Liver (tissue), 9 donors: ENCODE data around the gene LSR. TPM values are rescaled to one million over a fixed set of nuclear protein-coding genes. Genes with fewer than 3 reads are reported as not detected.

Source experiments
- DNase-seq: peaks from one replicate; pipeline ENCODE4 v3.0.0-alpha.2; 2017; ENCODE audit warnings: low spot score
- H3K27ac ChIP-seq, 2 donors: one replicate each; pipeline ENCODE4 v1.7.0; 2013; ENCODE audit warnings: inconsistent platforms in 2 of 2, low read length in 2 of 2, control low read depth in 1 of 2, low read depth in 1 of 2, mild to moderate bottlenecking in 1 of 2
- H3K27me3 ChIP-seq, 4 donors: one replicate each; pipeline versions ENCODE4 v1.6.1 to v1.7.0; 2013; ENCODE audit warnings: low read length in 3 of 4, inconsistent platforms in 1 of 4, mild to moderate bottlenecking in 1 of 4, moderate library complexity in 1 of 4; ENCODE audit not compliant: control insufficient read depth in 4 of 4, insufficient read depth in 4 of 4
- H3K36me3 ChIP-seq, 4 donors: one replicate each; pipeline versions ENCODE4 v1.6.1 to v1.7.0; 2013; ENCODE audit warnings: low read length in 3 of 4, mild to moderate bottlenecking in 3 of 4, low read depth in 1 of 4, moderate library complexity in 1 of 4; ENCODE audit not compliant: control insufficient read depth in 4 of 4, insufficient read depth in 3 of 4
- H3K4me1 ChIP-seq, 4 donors: one replicate each; pipeline versions ENCODE4 v1.6.1 to v1.7.0; 2013; ENCODE audit warnings: low read length in 3 of 4, mild to moderate bottlenecking in 3 of 4, moderate library complexity in 1 of 4; ENCODE audit not compliant: control insufficient read depth in 4 of 4, insufficient read depth in 4 of 4
- H3K4me3 ChIP-seq, 3 donors: one replicate each; pipeline versions ENCODE4 v1.6.1 to v1.7.0; 2013; ENCODE audit warnings: low read length in 3 of 3, control low read depth in 1 of 3, low read depth in 1 of 3, mild to moderate bottlenecking in 1 of 3
- H3K9ac ChIP-seq, 2 donors: one replicate each; pipeline ENCODE4 v1.7.0; 2013; ENCODE audit warnings: low read length in 2 of 2, mild to moderate bottlenecking in 2 of 2, moderate library complexity in 2 of 2, control low read depth in 1 of 2, low read depth in 1 of 2
- H3K9me3 ChIP-seq, 4 donors: one replicate each; pipeline versions ENCODE4 v1.6.1 to v1.7.0; 2013; ENCODE audit warnings: low read length in 3 of 4; ENCODE audit not compliant: control insufficient read depth in 4 of 4
- CTCF ChIP-seq: fragments of 150-350 bp; IDR thresholded peaks from 2 replicates; pipeline ENCODE4 v1.5.1; 2017; ENCODE audit warnings: improper control_type of control experiment, low read depth, low read length; ENCODE audit not compliant: missing input control
- EGR1 ChIP-seq, 2 donors: IDR thresholded peaks; 2 replicates each; pipeline ENCODE4 v1.6.1; 2016 to 2018; ENCODE audit warnings: antibody characterized with exemption in 2 of 2, low read depth in 2 of 2
- FOXA1 ChIP-seq: IDR thresholded peaks from 2 replicates; pipeline ENCODE4 v1.6.1; 2016; ENCODE audit warnings: antibody characterized with exemption
- FOXA2 ChIP-seq: IDR thresholded peaks from 2 replicates; pipeline ENCODE4 v1.6.1; 2016; ENCODE audit warnings: antibody characterized with exemption
- GABPA ChIP-seq, 2 donors: IDR thresholded peaks in 1 of 2; conservative IDR thresholded peaks in 1 of 2; 2 replicates each; pipeline ENCODE4 v1.6.1; 2016; ENCODE audit warnings: antibody characterized with exemption in 2 of 2, mild to moderate bottlenecking in 1 of 2, moderate library complexity in 1 of 2
- HNF4A ChIP-seq, 2 donors: conservative IDR thresholded peaks; 2 replicates each; pipeline ENCODE4 v1.6.1; 2016; ENCODE audit warnings: antibody characterized with exemption in 2 of 2, mild to moderate bottlenecking in 2 of 2
- HNF4G ChIP-seq: IDR thresholded peaks from 2 replicates; pipeline ENCODE4 v1.6.1; 2016; ENCODE audit warnings: antibody characterized with exemption
- JUND ChIP-seq, 2 donors: IDR thresholded peaks; 2 replicates each; pipeline ENCODE4 v1.6.1; 2016; ENCODE audit warnings: antibody characterized with exemption in 2 of 2
- MAX ChIP-seq: IDR thresholded peaks from 2 replicates; pipeline ENCODE4 v1.6.1; 2016; ENCODE audit warnings: antibody characterized with exemption
- NR2F2 ChIP-seq: IDR thresholded peaks from 2 replicates; pipeline ENCODE4 v1.6.1; 2016; ENCODE audit warnings: antibody characterized with exemption
- RAD21 ChIP-seq, 2 donors: IDR thresholded peaks; 2 replicates each; pipeline ENCODE4 v1.6.1; 2016; ENCODE audit warnings: antibody characterized with exemption in 2 of 2, mild to moderate bottlenecking in 2 of 2
- RXRA ChIP-seq, 2 donors: IDR thresholded peaks; 2 replicates each; pipeline ENCODE4 v1.6.1; 2017 to 2018; ENCODE audit warnings: antibody characterized with exemption in 2 of 2, mild to moderate bottlenecking in 1 of 2
- SP1 ChIP-seq: IDR thresholded peaks from 2 replicates; pipeline ENCODE4 v1.6.1; 2018; ENCODE audit warnings: antibody characterized with exemption, mild to moderate bottlenecking
- TAF1 ChIP-seq: conservative IDR thresholded peaks from 2 replicates; pipeline ENCODE4 v1.6.1; 2016; ENCODE audit warnings: antibody characterized with exemption, mild to moderate bottlenecking
- YY1 ChIP-seq: IDR thresholded peaks from 2 replicates; pipeline ENCODE4 v1.6.1; 2016; ENCODE audit warnings: antibody characterized with exemption, mild to moderate bottlenecking
- WGBS: extraction: QIAGEN DNeasy Blood & Tissue Kit; methylation state at CpG from one replicate; pipeline ENCODE4 v1.1.7; 2013; 5-methylcytosine and 5-hydroxymethylcytosine counted together
- polyA plus RNA-seq, 2 donors: library from polyadenylated mRNA; stranded (reverse) in 1 of 2; unstranded in 1 of 2; fragments of 200-250 nt in 1 of 2; fragments of >200 nt in 1 of 2; fragmentation: Nextera tagmentation in 1 of 2; extraction: Ambion mirVana in 1 of 2; gene quantifications; one replicate each; pipeline versions ENCODE4 v1.2.1 to v1.2.3, GENCODE V29; 2013 to 2015
- total RNA-seq, 2 donors: library from RNA; depleted of rRNA; stranded (reverse); fragments of >200 nt; gene quantifications; one replicate each; pipeline ENCODE4 v1.2.3, GENCODE V29; 2014
- TF ChIP-seq, protein P1 (sequence below): IDR thresholded peaks from 2 replicates; pipeline ENCODE4 v1.6.1; 2016; ENCODE audit warnings: antibody characterized with exemption
- TF ChIP-seq, protein P2 (sequence below): IDR thresholded peaks from 2 replicates; pipeline ENCODE4 v1.6.1; 2016; ENCODE audit warnings: antibody characterized with exemption
- TF ChIP-seq, protein P3 (sequence below): IDR thresholded peaks from 2 replicates; pipeline ENCODE4 v1.6.1; 2016; ENCODE audit warnings: antibody characterized with exemption, mild to moderate bottlenecking
- donor health status: healthy.
- donor health status: healthy.
- donor health status: healthy.
- donor health status: healthy.
- donor health status: healthy.

Gene LSR
- total and polyA plus RNA-seq, 4 donors = 33.7 to 150 (median 48.0) TPM

DNA sequence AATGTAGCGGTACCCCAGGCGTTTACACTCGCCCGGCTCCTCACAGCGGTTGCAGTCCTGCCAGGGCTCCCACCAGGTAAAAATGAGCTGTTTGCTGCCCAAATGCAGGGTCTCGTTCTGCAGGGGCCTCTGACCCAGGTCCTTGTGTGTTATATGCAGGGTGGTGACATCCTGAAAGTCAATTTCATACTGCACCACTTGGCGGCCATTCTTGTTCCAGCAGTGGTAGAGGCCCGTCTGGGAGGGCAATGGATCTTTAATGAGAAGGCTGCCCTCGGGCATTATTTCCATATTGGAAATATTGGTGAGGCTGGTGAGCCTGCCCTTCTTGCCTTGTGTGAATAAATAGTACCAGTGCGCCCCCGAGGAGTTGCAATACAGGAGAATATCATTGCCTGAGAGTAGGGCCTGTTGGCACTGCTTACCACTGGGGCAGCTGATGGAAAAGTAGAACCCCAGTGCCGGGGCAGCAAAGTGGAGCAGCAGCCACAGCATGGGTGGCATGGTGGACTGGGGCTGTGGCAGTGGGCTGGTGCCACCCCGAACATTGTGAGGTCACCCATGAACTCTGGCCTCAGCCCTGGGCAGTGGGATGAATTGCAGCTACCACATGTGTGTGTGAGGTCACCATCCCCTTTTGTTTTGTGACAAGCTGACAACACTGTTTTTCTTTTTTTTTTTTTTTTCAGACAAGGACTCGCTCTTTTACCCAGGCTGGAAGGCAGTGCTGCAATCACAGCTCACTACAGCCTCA lies 20.4 kb upstream of the LSR start, which contains the start of gene FAM187B:
Gene FAM187B, minus strand, starts transcription at position 563 of the 754 bp plus-strand sequence. Its CDS starts 59 bp downstream, at position 504.
- DNase-seq = no peak
- H3K4me1 ChIP-seq = no peaks in the 10 kb centered on the region
- TF ChIP-seq RAD21 (IDR thresholded peaks at IDR 0.05) (no peak), RXRA (IDR thresholded peaks at IDR 0.05) (no peak), TAF1 (no peak), GABPA (IDR thresholded peaks at IDR 0.05 in 1 of 2, conservative IDR thresholded peaks at IDR 0.05 in 1 of 2) (no peak), HNF4A (conservative IDR thresholded peaks at IDR 0.05) (no peak), MAX (no peak), SP1 (no peak), EGR1 (IDR thresholded peaks at IDR 0.05; ENCODE audit: low read depth in 2 of 2) (no peak), JUND (IDR thresholded peaks at IDR 0.05) (no peak), HNF4G (no peak), NR2F2 (no peak), YY1 (no peak), FOXA2 (no peak), CTCF (no peak), FOXA1 (no peak)
- TF ChIP-seq, protein P1, sequence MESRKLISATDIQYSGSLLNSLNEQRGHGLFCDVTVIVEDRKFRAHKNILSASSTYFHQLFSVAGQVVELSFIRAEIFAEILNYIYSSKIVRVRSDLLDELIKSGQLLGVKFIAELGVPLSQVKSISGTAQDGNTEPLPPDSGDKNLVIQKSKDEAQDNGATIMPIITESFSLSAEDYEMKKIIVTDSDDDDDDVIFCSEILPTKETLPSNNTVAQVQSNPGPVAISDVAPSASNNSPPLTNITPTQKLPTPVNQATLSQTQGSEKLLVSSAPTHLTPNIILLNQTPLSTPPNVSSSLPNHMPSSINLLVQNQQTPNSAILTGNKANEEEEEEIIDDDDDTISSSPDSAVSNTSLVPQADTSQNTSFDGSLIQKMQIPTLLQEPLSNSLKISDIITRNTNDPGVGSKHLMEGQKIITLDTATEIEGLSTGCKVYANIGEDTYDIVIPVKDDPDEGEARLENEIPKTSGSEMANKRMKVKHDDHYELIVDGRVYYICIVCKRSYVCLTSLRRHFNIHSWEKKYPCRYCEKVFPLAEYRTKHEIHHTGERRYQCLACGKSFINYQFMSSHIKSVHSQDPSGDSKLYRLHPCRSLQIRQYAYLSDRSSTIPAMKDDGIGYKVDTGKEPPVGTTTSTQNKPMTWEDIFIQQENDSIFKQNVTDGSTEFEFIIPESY = no peak
- TF ChIP-seq, protein P2, sequence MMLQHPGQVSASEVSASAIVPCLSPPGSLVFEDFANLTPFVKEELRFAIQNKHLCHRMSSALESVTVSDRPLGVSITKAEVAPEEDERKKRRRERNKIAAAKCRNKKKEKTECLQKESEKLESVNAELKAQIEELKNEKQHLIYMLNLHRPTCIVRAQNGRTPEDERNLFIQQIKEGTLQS = no peak
- TF ChIP-seq, protein P3, sequence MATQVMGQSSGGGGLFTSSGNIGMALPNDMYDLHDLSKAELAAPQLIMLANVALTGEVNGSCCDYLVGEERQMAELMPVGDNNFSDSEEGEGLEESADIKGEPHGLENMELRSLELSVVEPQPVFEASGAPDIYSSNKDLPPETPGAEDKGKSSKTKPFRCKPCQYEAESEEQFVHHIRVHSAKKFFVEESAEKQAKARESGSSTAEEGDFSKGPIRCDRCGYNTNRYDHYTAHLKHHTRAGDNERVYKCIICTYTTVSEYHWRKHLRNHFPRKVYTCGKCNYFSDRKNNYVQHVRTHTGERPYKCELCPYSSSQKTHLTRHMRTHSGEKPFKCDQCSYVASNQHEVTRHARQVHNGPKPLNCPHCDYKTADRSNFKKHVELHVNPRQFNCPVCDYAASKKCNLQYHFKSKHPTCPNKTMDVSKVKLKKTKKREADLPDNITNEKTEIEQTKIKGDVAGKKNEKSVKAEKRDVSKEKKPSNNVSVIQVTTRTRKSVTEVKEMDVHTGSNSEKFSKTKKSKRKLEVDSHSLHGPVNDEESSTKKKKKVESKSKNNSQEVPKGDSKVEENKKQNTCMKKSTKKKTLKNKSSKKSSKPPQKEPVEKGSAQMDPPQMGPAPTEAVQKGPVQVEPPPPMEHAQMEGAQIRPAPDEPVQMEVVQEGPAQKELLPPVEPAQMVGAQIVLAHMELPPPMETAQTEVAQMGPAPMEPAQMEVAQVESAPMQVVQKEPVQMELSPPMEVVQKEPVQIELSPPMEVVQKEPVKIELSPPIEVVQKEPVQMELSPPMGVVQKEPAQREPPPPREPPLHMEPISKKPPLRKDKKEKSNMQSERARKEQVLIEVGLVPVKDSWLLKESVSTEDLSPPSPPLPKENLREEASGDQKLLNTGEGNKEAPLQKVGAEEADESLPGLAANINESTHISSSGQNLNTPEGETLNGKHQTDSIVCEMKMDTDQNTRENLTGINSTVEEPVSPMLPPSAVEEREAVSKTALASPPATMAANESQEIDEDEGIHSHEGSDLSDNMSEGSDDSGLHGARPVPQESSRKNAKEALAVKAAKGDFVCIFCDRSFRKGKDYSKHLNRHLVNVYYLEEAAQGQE = no peak
- no peak within 1 kb of the TSS for H3K4me3 ChIP-seq
- H3K27ac ChIP-seq = no peak within 1 kb of the TSS
- H3K27me3 ChIP-seq = no peaks in the 10 kb centered on the region
- H3K9ac ChIP-seq = no peak within 1 kb of the TSS
- 95% methylated on average over 14 of the region's 14 CpGs for WGBS
- no peaks in the 10 kb centered on the region for H3K9me3 ChIP-seq
- H3K36me3 ChIP-seq = no peaks in the 10 kb centered on the region
